NT2/D1 (cell line): ENCODE data around the gene IDH3A.

Experiments
- SUZ12 ChIP-seq: IDR thresholded peaks from 2 replicates; pipeline ENCODE4 v1.6.1; 2011; ENCODE audit not compliant: insufficient read length, insufficient read depth; ENCODE audit errors: extremely low read depth
- YY1 ChIP-seq: IDR thresholded peaks from 2 replicates; pipeline ENCODE4 v1.6.1; 2011; ENCODE audit not compliant: insufficient read length, insufficient read depth

DNA sequence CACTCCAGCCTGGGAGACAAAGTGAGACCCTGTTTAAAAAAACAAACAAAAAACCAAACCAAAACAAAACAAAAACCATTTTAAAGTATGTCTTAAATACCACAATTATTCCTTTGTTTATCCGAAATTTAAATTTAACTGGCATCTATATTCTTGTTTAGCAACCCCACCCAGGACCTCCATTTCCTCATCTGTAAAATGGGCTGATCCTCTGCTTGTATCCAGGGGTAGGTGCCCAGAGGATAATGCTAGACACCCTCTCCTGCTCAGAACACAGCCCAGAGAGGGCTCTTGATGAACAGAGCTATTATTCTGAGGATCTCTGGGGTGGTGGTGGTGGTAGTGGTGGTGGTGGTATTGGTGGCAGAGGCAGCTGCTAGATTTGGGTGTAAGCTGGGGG lies 47.0 kb upstream of the IDH3A start:
- TF ChIP-seq SUZ12 (no peak), YY1 (no peak)
